HEK293T (cell line): ENCODE results near the gene DLG2.

ENCODE experiments used
- CTCF ChIA-PET: fragments of 350-600 bp; formaldehyde crosslinking; extraction: SDS; loops from one replicate; lab custom pipeline; 2021; ENCODE audit warnings: antibody characterized with exemption, inconsistent platforms; lab: Yijun Ruan, JAX
- POLR2A ChIA-PET: fragments of 350-600 bp; formaldehyde crosslinking; extraction: SDS; loops from one replicate; lab custom pipeline; 2020; ENCODE audit warnings: antibody characterized with exemption, inconsistent platforms; lab: Yijun Ruan, JAX
- DNase-seq: peaks from one replicate; pipeline ENCODE4 v3.0.0; 2012; ENCODE audit warnings: mixed read lengths; ENCODE audit errors: extremely low spot score
- ARNT ChIP-seq: fragments of 450-650 bp; IDR thresholded peaks from 2 replicates; pipeline ENCODE4 v1.6.1; 2017; ENCODE audit warnings: mild to moderate bottlenecking
- BHLHE40 ChIP-seq: fragments of 450-650 bp; IDR thresholded peaks from 2 replicates; pipeline ENCODE4 v1.6.1; 2016; ENCODE audit warnings: mild to moderate bottlenecking, moderate library complexity, borderline replicate concordance
- CTBP1 ChIP-seq: fragments of 450-650 bp; IDR thresholded peaks from 2 replicates; pipeline ENCODE4 v1.6.1; 2016; ENCODE audit warnings: borderline replicate concordance
- ELF4 ChIP-seq: fragments of 450-650 bp; IDR thresholded peaks from 2 replicates; pipeline ENCODE4 v1.6.1; 2017; ENCODE audit warnings: antibody characterized with exemption
- FOXA1 ChIP-seq: fragments of 450-650 bp; IDR thresholded peaks from 2 replicates; pipeline ENCODE4 v1.6.1; 2016; ENCODE audit warnings: mild to moderate bottlenecking
- FOXK2 ChIP-seq: fragments of 450-650 bp; IDR thresholded peaks from 2 replicates; pipeline ENCODE4 v1.6.1; 2016; ENCODE audit warnings: mild to moderate bottlenecking
- FOXM1 ChIP-seq: fragments of 450-650 bp; IDR thresholded peaks from 2 replicates; pipeline ENCODE4 v1.6.1; 2017; ENCODE audit warnings: mild to moderate bottlenecking, borderline replicate concordance
- HDGF ChIP-seq: fragments of 450-650 bp; IDR thresholded peaks from 2 replicates; pipeline ENCODE4 v1.6.1; 2017; ENCODE audit warnings: antibody characterized with exemption, borderline replicate concordance
- L3MBTL2 ChIP-seq: fragments of 450-650 bp; conservative IDR thresholded peaks from 2 replicates; pipeline ENCODE4 v1.6.1; 2016; ENCODE audit warnings: mild to moderate bottlenecking
- LEF1 ChIP-seq: fragments of 450-650 bp; IDR thresholded peaks from 2 replicates; pipeline ENCODE4 v1.6.1; 2017; ENCODE audit warnings: mild to moderate bottlenecking, borderline replicate concordance
- NFRKB ChIP-seq: fragments of 450-650 bp; IDR thresholded peaks from 2 replicates; pipeline ENCODE4 v1.6.1; 2016; ENCODE audit warnings: mild to moderate bottlenecking, moderate library complexity
- SP1 ChIP-seq: fragments of 450-650 bp; IDR thresholded peaks from 2 replicates; pipeline ENCODE4 v1.6.1; 2017
- SUZ12 ChIP-seq: fragments of 450-650 bp; IDR thresholded peaks from 2 replicates; pipeline ENCODE4 v1.6.1; 2016; ENCODE audit warnings: mild to moderate bottlenecking
- TARDBP ChIP-seq: fragments of 450-650 bp; IDR thresholded peaks from 2 replicates; pipeline ENCODE4 v1.6.1; 2016
- ZNF384 ChIP-seq: fragments of 450-650 bp; IDR thresholded peaks from 2 replicates; pipeline ENCODE4 v1.6.1; 2016
- TF ChIP-seq, protein P1 (sequence below): fragments of 450-650 bp; IDR thresholded peaks from 2 replicates; pipeline ENCODE4 v1.6.1; 2016

DLG2 gene

DNA sequence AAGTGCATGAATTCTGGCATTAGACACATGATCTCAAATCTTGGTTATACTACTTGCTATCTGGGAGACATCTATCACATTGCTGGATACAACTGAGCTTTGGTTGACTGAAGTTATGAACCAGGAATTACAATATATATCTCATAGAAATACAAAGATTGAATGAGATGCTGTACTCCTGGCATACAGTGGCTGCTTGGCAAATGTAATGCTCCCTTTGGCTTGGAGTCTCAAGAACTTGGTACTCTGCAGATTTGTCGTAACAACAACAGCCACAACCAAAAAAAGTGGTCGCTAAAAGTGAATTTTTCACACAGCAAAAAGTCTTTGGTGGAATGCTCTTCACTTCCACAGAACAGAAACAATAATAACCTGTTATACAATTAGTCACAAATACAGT lies 1082.6 kb downstream of the DLG2 start:
- TF ChIP-seq, protein P1, sequence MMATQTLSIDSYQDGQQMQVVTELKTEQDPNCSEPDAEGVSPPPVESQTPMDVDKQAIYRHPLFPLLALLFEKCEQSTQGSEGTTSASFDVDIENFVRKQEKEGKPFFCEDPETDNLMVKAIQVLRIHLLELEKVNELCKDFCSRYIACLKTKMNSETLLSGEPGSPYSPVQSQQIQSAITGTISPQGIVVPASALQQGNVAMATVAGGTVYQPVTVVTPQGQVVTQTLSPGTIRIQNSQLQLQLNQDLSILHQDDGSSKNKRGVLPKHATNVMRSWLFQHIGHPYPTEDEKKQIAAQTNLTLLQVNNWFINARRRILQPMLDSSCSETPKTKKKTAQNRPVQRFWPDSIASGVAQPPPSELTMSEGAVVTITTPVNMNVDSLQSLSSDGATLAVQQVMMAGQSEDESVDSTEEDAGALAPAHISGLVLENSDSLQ = no peak
- no peak for TF ChIP-seq LEF1
- no peak for TF ChIP-seq ELF4
- no peak for TF ChIP-seq FOXA1
- TF ChIP-seq TARDBP = no peak
- no peak for TF ChIP-seq L3MBTL2
- POLR2A ChIA-PET = no interaction called here
- DNase-seq = no peak
- CTCF ChIA-PET = no interaction called here

DNA sequence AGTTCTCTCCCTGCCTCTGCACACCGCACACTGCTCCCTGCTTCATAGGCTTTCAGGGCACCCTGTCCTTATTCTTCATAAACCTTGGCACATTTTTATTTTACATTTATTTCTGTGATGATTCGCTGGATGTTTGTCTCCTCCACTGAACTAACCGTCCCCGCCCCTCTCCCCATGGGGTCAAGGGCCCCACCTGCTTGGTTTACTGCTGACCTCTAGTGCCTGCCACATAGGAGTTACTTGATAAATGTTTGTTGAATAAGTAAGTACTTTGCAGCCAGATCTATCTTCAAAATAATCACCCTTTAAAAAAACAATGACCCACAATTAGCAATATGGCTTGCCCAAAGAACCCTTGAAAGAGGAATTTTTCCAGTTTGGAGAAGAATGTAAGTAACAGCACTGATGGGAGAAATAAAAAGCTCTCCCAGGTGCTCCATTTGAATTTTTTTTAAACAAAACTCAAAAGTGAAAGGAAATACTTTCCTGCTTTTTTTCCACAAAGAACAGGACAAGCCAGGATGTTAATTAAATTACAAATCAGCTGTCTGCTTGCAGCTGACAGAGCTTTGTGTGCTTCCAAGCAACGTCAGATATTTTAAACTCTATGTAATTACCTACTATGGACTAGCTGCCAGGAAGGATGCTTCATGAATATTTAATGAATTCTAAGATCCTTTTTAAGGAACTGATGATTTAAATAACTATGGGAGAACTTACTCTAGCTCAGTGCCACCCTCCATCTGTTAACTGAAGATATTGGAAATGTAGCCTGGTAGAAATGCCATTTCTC lies 1083.6 kb downstream of the DLG2 start:
- TF ChIP-seq ARNT = no peak
- TF ChIP-seq ELF4 = no peak
- TF ChIP-seq FOXM1 = no peak
- no peak for TF ChIP-seq L3MBTL2
- TF ChIP-seq FOXK2 = no peak
- no peak for TF ChIP-seq CTBP1
- POLR2A ChIA-PET = no interaction called here
- DNase-seq = no peak
- CTCF ChIA-PET = no interaction called here

DNA sequence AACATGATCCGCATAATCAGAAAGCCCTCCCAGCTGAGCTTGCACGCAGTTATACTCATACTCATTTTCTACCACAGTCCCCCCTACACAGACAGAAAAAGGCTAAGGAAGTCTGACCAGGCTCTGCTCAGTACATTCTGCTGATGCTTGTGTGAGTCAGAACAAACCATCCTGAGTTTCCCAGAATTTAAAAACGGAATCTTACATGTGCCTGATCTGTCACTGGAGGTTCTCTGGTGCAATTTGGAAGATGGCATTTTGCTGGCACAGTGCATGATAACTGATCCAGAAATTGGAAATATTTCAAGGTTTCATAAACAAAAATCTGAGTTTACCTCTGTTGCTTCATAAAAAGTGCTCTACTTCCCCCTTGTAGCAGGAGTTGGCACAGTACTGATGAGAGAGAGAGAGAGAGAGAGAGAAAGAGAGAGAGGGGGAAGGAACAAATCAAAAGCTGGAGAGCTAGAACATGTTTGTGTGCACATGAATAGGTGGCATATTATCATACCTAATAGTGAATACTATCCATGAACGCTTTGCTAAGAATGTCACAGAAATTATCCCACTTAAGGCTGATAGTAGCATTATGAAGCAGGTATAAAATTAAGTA lies 1085.3 kb downstream of the DLG2 start:
- ChIA-PET POLR2A (no interaction called here), CTCF (no interaction called here)
- DNase-seq = no peak
- TF ChIP-seq, protein P1 = no peak
- TF ChIP-seq CTBP1 = no peak
- TF ChIP-seq SUZ12 = no peak
- TF ChIP-seq ARNT = no peak
- TF ChIP-seq LEF1 = no peak
- no peak for TF ChIP-seq SP1
- TF ChIP-seq ZNF384 = no peak
- no peak for TF ChIP-seq FOXM1
- no peak for TF ChIP-seq TARDBP
- no peak for TF ChIP-seq L3MBTL2
- TF ChIP-seq FOXK2 = no peak
- no peak for TF ChIP-seq HDGF
- no peak for TF ChIP-seq ELF4
- no peak for TF ChIP-seq BHLHE40
- no peak for TF ChIP-seq NFRKB
- no peak for TF ChIP-seq FOXA1

DNA sequence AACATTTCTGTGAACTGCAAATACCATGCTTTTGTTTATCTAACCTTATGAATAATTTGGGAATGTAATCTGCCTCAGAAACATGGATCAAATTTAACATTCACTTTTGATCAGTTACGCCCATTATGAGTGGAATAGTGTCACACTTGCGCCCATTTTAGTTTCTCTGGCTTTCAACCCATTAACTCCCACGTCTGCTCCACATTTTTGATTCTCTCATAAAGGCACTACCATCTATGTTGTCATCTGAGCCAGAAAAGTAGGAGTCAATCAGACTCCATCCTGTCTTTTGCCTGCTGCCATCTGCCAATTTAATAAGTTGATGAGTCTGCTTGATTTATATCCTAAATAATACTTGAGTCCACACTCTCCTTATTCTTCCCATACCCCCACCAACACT lies 1090.7 kb downstream of the DLG2 start:
- ChIA-PET POLR2A (no interaction called here), CTCF (interaction anchor here (0.7 kb wide), 1 partner anchor 146 kb away, joined by 3 read pairs; no protein-coding TSS in a partner anchor)

DNA sequence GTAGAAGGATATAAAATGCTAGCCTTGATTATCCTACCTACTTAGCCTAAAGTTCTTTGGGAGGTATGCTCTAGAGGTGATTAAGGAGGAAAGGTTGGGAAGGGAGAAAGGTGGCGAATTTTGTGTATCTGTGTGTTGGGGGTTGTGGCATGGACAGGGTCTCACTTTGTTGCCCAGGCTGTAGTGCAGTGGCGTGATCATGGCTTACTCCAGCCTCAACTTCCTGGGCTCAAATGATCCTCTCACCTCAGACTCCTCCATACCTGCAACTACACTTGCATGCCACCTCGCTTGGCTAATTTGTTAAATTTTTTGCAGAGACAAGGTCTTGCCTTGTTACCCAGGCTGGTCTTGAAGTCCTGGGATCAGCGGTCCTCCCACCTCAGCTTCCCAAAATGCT lies 1094.8 kb downstream of the DLG2 start:
- TF ChIP-seq ARNT = no peak
- TF ChIP-seq TARDBP = no peak
- no peak for TF ChIP-seq FOXM1
- TF ChIP-seq ELF4 = no peak
- no peak for TF ChIP-seq FOXA1
- CTCF ChIA-PET = no interaction called here
- POLR2A ChIA-PET = no interaction called here
- no peak for DNase-seq

More for the DNA sequence above, 1090.7 kb downstream of the DLG2 start:
- TF ChIP-seq, protein P1 = no peak
- TF ChIP-seq LEF1 (no peak), FOXM1 (no peak), NFRKB (no peak), ARNT (no peak), FOXK2 (no peak), TARDBP (no peak), SP1 (no peak), BHLHE40 (no peak), FOXA1 (no peak), HDGF (no peak)
- DNase-seq = no peak

DNA sequence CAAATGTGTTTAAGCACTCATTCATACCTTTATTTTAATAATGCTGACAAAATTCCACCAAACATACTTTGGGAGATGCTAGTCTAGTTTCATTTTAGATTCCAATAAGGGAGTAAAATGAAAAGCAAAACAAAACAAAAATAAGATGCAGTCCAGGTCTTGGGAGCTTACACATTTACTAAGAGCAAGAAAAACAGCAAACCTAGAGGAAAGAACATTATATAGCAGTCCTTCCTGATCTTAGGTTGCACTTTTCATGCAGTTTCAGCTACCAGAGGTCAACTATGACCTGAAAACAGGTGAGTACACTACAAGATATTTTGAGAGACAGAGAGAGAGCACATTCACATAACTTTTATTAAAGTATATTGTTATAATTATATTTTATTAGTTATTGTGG lies 1100.9 kb downstream of the DLG2 start:
- TF ChIP-seq ZNF384 (no peak), FOXM1 (no peak), ARNT (no peak), LEF1 (no peak)
- ChIA-PET CTCF (no interaction called here), POLR2A (no interaction called here)
- DNase-seq = no peak
